Measurements from ENCODE around the gene BTBD17. TPM values are rescaled to one million over a fixed set of nuclear protein-coding genes. Genes with fewer than 3 reads are reported as not detected.

BTBD17 gene
- total and polyA plus RNA-seq, 7 donors: 0.03 TPM; not detected in 6

- Histone ChIP-seq H3K9me3 (peaks cover 0 to 9% (median 3%) of the 10 kb centered on the region in 4 donors), H3K4me1 (no peaks in the 10 kb centered on the region), H3K27ac (no peak overlapping the region), H3K27me3 (peaks cover 0 to 10% (median 0%) of the 10 kb centered on the region in 3 donors), H3K36me3 (no peaks in the 10 kb centered on the region), H3K4me3 (no peak overlapping the region)
- 63 to 65% methylated on average over 15 of the region's 15 CpGs for WGBS, 2 donors
- no peak for TF ChIP-seq EP300 (IDR thresholded peaks at IDR 0.05)
- no peak for TF ChIP-seq POLR2AphosphoS5 (IDR thresholded peaks at IDR 0.05)
- no peak for TF ChIP-seq CTCF (IDR thresholded peaks at IDR 0.05)
- DNase-seq: no peak
- intact Hi-C loops (cut with DNase I): no loop called here
Observed at GRCh38 chr17:74307984-74308773, 53.5 kb downstream of the BTBD17 start.

Other genes starting within 250 kb of the BTBD17 start
- gene RPL38, start 158.2 kb downstream of the BTBD17 start, total RNA-seq: 100 to 1,000 TPM; 215 to 718 (median 492) TPM
- 1,000 to 10,000 TPM; 1,011 to 2,321 (median 1,651) TPM for gene RPL38, start 158.2 kb downstream of the BTBD17 start, polyA plus RNA-seq
- 1 to 10 TPM; 4.9 to 10.0 (median 7.0) TPM for gene TTYH2, start 148.3 kb downstream of the BTBD17 start, total RNA-seq
- gene TTYH2, start 148.3 kb downstream of the BTBD17 start, polyA plus RNA-seq: 1 to 10 TPM in 2 of 3 donors, under 1 TPM in 1; 0.60 to 3.4 (median 1.2) TPM
- gene DNAI2, start 87.6 kb downstream of the BTBD17 start, total RNA-seq: not detected
- under 1 TPM in 1 of 3 donors, not detected in 2; 0.10 TPM for gene DNAI2, start 87.6 kb downstream of the BTBD17 start, polyA plus RNA-seq
- 1 to 10 TPM in 1 of 4 donors, under 1 TPM in 2, not detected in 1; 0.36 to 1.7 (median 0.68) TPM for gene KIF19, start 35.6 kb downstream of the BTBD17 start, total RNA-seq
- gene KIF19, start 35.6 kb downstream of the BTBD17 start, polyA plus RNA-seq: 1 to 10 TPM in 1 of 3 donors, under 1 TPM in 2; 0.60 to 3.3 (median 0.92) TPM
- gene GPR142, start 5.6 kb upstream of the BTBD17 start, total RNA-seq: 1 to 10 TPM in 1 of 4 donors, not detected in 3; 1.8 TPM
- gene GPR142, start 5.6 kb upstream of the BTBD17 start, polyA plus RNA-seq: under 1 TPM in 1 of 3 donors, not detected in 2; 0.16 TPM
- gene GPRC5C, start 70.2 kb upstream of the BTBD17 start, total RNA-seq: 10 to 100 TPM in 3 of 4 donors, 1 to 10 TPM in 1; 6.1 to 16.9 (median 12.7) TPM
- gene GPRC5C, start 70.2 kb upstream of the BTBD17 start, polyA plus RNA-seq: 10 to 100 TPM; 27.3 to 78.1 (median 40.8) TPM
- 1 to 10 TPM; 2.9 to 6.9 (median 3.3) TPM for gene CD300A, start 104.8 kb upstream of the BTBD17 start, total RNA-seq
- gene CD300A, start 104.8 kb upstream of the BTBD17 start, polyA plus RNA-seq: 10 to 100 TPM in 2 of 3 donors, 1 to 10 TPM in 1; 4.8 to 33.5 (median 10.9) TPM
- gene CD300LB, start 169.6 kb upstream of the BTBD17 start, total RNA-seq: 1 to 10 TPM in 1 of 4 donors, under 1 TPM in 2, not detected in 1; 0.33 to 1.1 (median 0.55) TPM
- gene CD300LB, start 169.6 kb upstream of the BTBD17 start, polyA plus RNA-seq: under 1 TPM; 0.38 to 0.60 (median 0.46) TPM
- 1 to 10 TPM in 1 of 4 donors, under 1 TPM in 2, not detected in 1; 0.36 to 3.3 (median 0.83) TPM for gene CD300C, start 184.2 kb upstream of the BTBD17 start, total RNA-seq
- 1 to 10 TPM in 2 of 3 donors, not detected in 1; 1.1 to 1.2 TPM for gene CD300C, start 184.2 kb upstream of the BTBD17 start, polyA plus RNA-seq
- not detected for gene CD300H, start 205.6 kb upstream of the BTBD17 start, total RNA-seq
- gene CD300H, start 205.6 kb upstream of the BTBD17 start, polyA plus RNA-seq: under 1 TPM in 1 of 3 donors, not detected in 2; 0.20 TPM
- gene CD300LD, start 230.4 kb upstream of the BTBD17 start, total RNA-seq: not detected
- not detected for gene CD300LD, start 230.4 kb upstream of the BTBD17 start, polyA plus RNA-seq